NCI-H526 (cell line): ENCODE measurements around the gene CNBD2.
"Not testable (repeated sequence)": the region's sequence is repeated elsewhere in the genome, so short reads cannot be mapped to it uniquely, and the experiment has no call there.

Source experiments
- DNase-seq, 2 experiments: peaks; one replicate each; lab custom pipeline; 2025; lab: John Stamatoyannopoulos, UW

CNBD2 gene

GRCh38 chr20:35975576-35976373 lies 7.4 kb downstream of the CNBD2 start:
- no peak for DNase-seq

GRCh38 chr20:35978041-35978513 lies 9.7 kb downstream of the CNBD2 start:
- no peak for DNase-seq

- no peak for DNase-seq
Observed at GRCh38 chr20:35979544-35979943, 11.2 kb downstream of the CNBD2 start.

- DNase-seq = no peak
Observed at GRCh38 chr20:35981969-35982368, 13.6 kb downstream of the CNBD2 start.

GRCh38 chr20:35984382-35984781 lies 16.0 kb downstream of the CNBD2 start:
- no peak for DNase-seq

GRCh38 chr20:35985806-35986205 lies 17.4 kb downstream of the CNBD2 start:
- DNase-seq = no peak

- no peak for DNase-seq
Observed at GRCh38 chr20:35988910-35989463, 20.6 kb downstream of the CNBD2 start.

- DNase-seq = peak in 1 of 2 experiments; percentile 51
Observed at GRCh38 chr20:35991142-35991771, 22.9 kb downstream of the CNBD2 start.

- DNase-seq = peak; percentile 26 to 80
Observed at GRCh38 chr20:35992713-35993335, 24.4 kb downstream of the CNBD2 start.

- peak; percentile 91 to 98 for DNase-seq
Observed at GRCh38 chr20:35994994-35995453, 26.6 kb downstream of the CNBD2 start.

- not testable (repeated sequence) for DNase-seq
Observed at GRCh38 chr20:35996492-35996891, 28.1 kb downstream of the CNBD2 start.

GRCh38 chr20:36001331-36001730 lies 32.9 kb downstream of the CNBD2 start:
- not testable (repeated sequence) for DNase-seq

GRCh38 chr20:36002855-36003254 lies 34.5 kb downstream of the CNBD2 start:
- DNase-seq = no peak

- DNase-seq = no peak
Observed at GRCh38 chr20:36004045-36004444, 35.7 kb downstream of the CNBD2 start.

- no peak for DNase-seq
Observed at GRCh38 chr20:36008461-36009035, 40.2 kb downstream of the CNBD2 start.

GRCh38 chr20:36010076-36010475 lies 41.7 kb downstream of the CNBD2 start:
- no peak for DNase-seq

- no peak for DNase-seq
Observed at GRCh38 chr20:36010825-36011224, 42.4 kb downstream of the CNBD2 start.

GRCh38 chr20:36015806-36016403 lies 47.5 kb downstream of the CNBD2 start:
- DNase-seq = no peak

GRCh38 chr20:36017048-36017951 lies 48.9 kb downstream of the CNBD2 start:
- DNase-seq = peak in 1 of 2 experiments; percentile 25

GRCh38 chr20:36018208-36018988 lies 50.0 kb downstream of the CNBD2 start:
- no peak for DNase-seq
